SK-N-SH treated with all-trans-retinoic acid at 6 μM for 48 hours (cell line): ENCODE data around the gene TBCD.

Experiments used
- CREB5 ChIP-seq: fragments of 250-450 bp; sonication (Bioruptor Pico); IDR thresholded peaks from 2 replicates; pipeline ENCODE4 v1.5.1; 2020; ENCODE audit warnings: low read depth, mild to moderate bottlenecking, moderate library complexity
- ESRRG ChIP-seq: fragments of 250-450 bp; sonication (Bioruptor Pico); IDR thresholded peaks from 2 replicates; pipeline ENCODE4 v1.6.1; 2021; ENCODE audit warnings: mild to moderate bottlenecking
- GLIS3 ChIP-seq: fragments of 250-450 bp; sonication (Bioruptor Pico); IDR thresholded peaks from 2 replicates; pipeline ENCODE4 v1.5.0; 2020; ENCODE audit warnings: mild to moderate bottlenecking, moderate library complexity
- PATZ1 ChIP-seq: fragments of 250-450 bp; sonication (Bioruptor Pico); IDR thresholded peaks from 2 replicates; pipeline ENCODE4 v1.8.0; 2020; ENCODE audit warnings: mild to moderate bottlenecking, moderate library complexity, borderline replicate concordance
- RARB ChIP-seq: fragments of 250-450 bp; sonication (Bioruptor Pico); IDR thresholded peaks from 2 replicates; pipeline ENCODE4 v1.8.0; 2021; ENCODE audit warnings: mild to moderate bottlenecking, moderate library complexity
- TCF4 ChIP-seq: fragments of 250-450 bp; sonication (Bioruptor Pico); IDR thresholded peaks from 2 replicates; pipeline ENCODE4 v1.8.0; 2021; ENCODE audit warnings: mild to moderate bottlenecking, moderate library complexity, borderline replicate concordance
- TOX ChIP-seq: fragments of 250-450 bp; sonication (Bioruptor Pico); IDR thresholded peaks from 2 replicates; pipeline ENCODE4 v1.8.0; 2021; ENCODE audit warnings: mild to moderate bottlenecking, moderate library complexity, borderline replicate concordance
- ZFP30 ChIP-seq: fragments of 450-650 bp; formaldehyde crosslinking; IDR thresholded peaks from 2 replicates; pipeline ENCODE4 v1.5.0; 2022; ENCODE audit warnings: mild to moderate bottlenecking, moderate library complexity
- ZNF565 ChIP-seq: fragments of 450-650 bp; formaldehyde crosslinking; conservative IDR thresholded peaks from 2 replicates; pipeline ENCODE4 v1.5.0; 2020; ENCODE audit warnings: low read depth, mild to moderate bottlenecking, moderate library complexity
- ZNF70 ChIP-seq: fragments of 450-650 bp; formaldehyde crosslinking; IDR thresholded peaks from 2 replicates; pipeline ENCODE4 v1.5.0; 2020; ENCODE audit warnings: mild to moderate bottlenecking, moderate library complexity
- TF ChIP-seq, protein P1 (sequence below): fragments of 250-450 bp; sonication (Bioruptor Pico); IDR thresholded peaks from 2 replicates; pipeline ENCODE4 v1.8.0; 2021; ENCODE audit warnings: low read depth, mild to moderate bottlenecking, moderate library complexity, borderline replicate concordance

DNA sequence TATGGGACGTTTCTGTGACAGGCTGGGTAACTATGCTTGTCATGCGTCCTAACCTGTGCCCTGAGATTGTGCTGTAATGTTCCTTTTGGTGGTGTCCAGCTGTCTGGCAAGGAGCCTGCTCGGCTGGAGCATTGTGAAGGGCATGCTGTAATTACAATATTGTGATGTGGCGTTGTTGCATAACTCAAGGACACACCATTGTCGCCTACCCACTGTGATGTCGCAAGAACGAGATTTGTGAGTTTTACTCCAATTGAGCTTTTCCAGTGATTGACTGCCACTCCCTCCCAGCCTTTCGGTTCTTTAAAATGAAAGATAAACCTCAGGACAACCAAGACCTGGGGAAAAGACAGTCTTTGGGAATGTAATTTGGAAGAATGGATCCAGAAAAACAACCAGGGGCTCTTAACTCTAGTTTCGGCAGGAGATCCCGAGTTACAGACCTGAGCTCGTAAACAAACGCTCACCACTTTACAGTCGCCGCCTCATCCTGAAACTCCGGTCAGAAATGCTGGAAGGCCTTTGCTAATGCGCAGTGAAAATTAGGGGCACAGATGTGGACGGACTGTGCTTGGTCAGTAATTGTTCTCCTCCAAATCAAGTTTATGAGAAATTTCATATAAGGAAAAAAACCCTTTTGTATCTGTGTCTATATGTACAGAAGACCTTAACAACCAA lies 86.7 kb downstream of the TBCD start:
- TF ChIP-seq TCF4 = no peak
- no peak for TF ChIP-seq ZNF70 (CRISPR knock-in tag)
- TF ChIP-seq CREB5 (CRISPR knock-in tag) = no peak
- TF ChIP-seq ZFP30 (CRISPR knock-in tag) = no peak
- TF ChIP-seq ESRRG (CRISPR knock-in tag) = no peak
- TF ChIP-seq RARB (CRISPR knock-in tag) = no peak
- TF ChIP-seq ZNF565 (CRISPR knock-in tag) = no peak
- TF ChIP-seq TOX = no peak
- no peak for TF ChIP-seq PATZ1
- no peak for TF ChIP-seq GLIS3
- TF ChIP-seq, protein P1, sequence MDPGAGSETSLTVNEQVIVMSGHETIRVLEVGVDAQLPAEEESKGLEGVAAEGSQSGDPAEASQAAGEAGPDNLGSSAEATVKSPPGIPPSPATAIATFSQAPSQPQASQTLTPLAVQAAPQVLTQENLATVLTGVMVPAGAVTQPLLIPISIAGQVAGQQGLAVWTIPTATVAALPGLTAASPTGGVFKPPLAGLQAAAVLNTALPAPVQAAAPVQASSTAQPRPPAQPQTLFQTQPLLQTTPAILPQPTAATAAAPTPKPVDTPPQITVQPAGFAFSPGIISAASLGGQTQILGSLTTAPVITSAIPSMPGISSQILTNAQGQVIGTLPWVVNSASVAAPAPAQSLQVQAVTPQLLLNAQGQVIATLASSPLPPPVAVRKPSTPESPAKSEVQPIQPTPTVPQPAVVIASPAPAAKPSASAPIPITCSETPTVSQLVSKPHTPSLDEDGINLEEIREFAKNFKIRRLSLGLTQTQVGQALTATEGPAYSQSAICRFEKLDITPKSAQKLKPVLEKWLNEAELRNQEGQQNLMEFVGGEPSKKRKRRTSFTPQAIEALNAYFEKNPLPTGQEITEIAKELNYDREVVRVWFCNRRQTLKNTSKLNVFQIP (CRISPR knock-in tag) = no peak
